H9 (cell line): Measurements from ENCODE around the gene ITGB3. TPM values are rescaled to one million over a fixed set of nuclear protein-coding genes. Genes with fewer than 3 reads are reported as not detected.
A peak's percentile ranks its signal among the peaks of the same experiment; 100 is the strongest.

Experiments used
- DNase-seq: peaks from one replicate; pipeline ENCODE4 v3.0.0-alpha.2; 2017
- H2AFZ ChIP-seq: one replicate; pipeline ENCODE4 v1.6.1; 2013; ENCODE audit warnings: mild to moderate bottlenecking, low read length, control low read depth, moderate library complexity
- H2AK5ac ChIP-seq: 2 replicates; pipeline ENCODE4 v1.6.1; 2013; ENCODE audit warnings: low read length, control low read depth, mixed read lengths; ENCODE audit not compliant: insufficient read length
- H2BK120ac ChIP-seq: one replicate; pipeline ENCODE4 v1.6.1; 2013; ENCODE audit warnings: low read depth, mild to moderate bottlenecking, low read length, control low read depth, inconsistent platforms; ENCODE audit not compliant: poor library complexity, severe bottlenecking
- H2BK12ac ChIP-seq: 2 replicates; pipeline ENCODE4 v1.6.1; 2013; ENCODE audit warnings: low read length, control low read depth, mixed read lengths, low read depth; ENCODE audit not compliant: insufficient read length
- H2BK15ac ChIP-seq: 2 replicates; pipeline ENCODE4 v1.6.1; 2013; ENCODE audit warnings: low read depth, low read length, control low read depth
- H2BK20ac ChIP-seq: one replicate; pipeline ENCODE4 v1.6.1; 2013; ENCODE audit warnings: low read depth, mild to moderate bottlenecking, low read length, control low read depth, inconsistent platforms; ENCODE audit not compliant: poor library complexity, severe bottlenecking
- H2BK5ac ChIP-seq: 2 replicates; pipeline ENCODE4 v1.6.1; 2013; ENCODE audit warnings: low read length, control low read depth, mixed read lengths; ENCODE audit not compliant: insufficient read length
- H3K14ac ChIP-seq: 2 replicates; pipeline ENCODE4 v1.6.1; 2013; ENCODE audit warnings: low read length, control low read depth; ENCODE audit not compliant: insufficient read depth
- H3K18ac ChIP-seq: 2 replicates; pipeline ENCODE4 v1.6.1; 2013; ENCODE audit warnings: low read depth, mild to moderate bottlenecking, mixed read lengths, low read length, control low read depth; ENCODE audit not compliant: insufficient read length
- H3K23ac ChIP-seq: 2 replicates; pipeline ENCODE4 v1.6.1; 2013; ENCODE audit warnings: low read length, control low read depth, mixed read lengths, low read depth; ENCODE audit not compliant: insufficient read length
- H3K23me2 ChIP-seq: 2 replicates; pipeline ENCODE4 v1.6.1; 2013; ENCODE audit warnings: low read depth, mild to moderate bottlenecking, mixed read lengths, low read length, control low read depth; ENCODE audit not compliant: insufficient read length, poor library complexity, severe bottlenecking
- H3K27ac ChIP-seq: 2 replicates; pipeline ENCODE4 v1.5.1; 2013; ENCODE audit warnings: low read length, control low read depth, mixed read lengths, low read depth; ENCODE audit not compliant: insufficient read length
- H3K27me3 ChIP-seq: 2 replicates; pipeline ENCODE4 v1.6.1; 2013; ENCODE audit warnings: low read length, control low read depth, inconsistent platforms; ENCODE audit not compliant: insufficient read depth
- H3K4ac ChIP-seq: 2 replicates; pipeline ENCODE4 v1.6.1; 2013; ENCODE audit warnings: low read depth, mild to moderate bottlenecking, control low read depth, inconsistent platforms, low read length, moderate library complexity
- H3K4me1 ChIP-seq: 2 replicates; pipeline ENCODE4 v1.6.1; 2013; ENCODE audit warnings: low read length, control low read depth, inconsistent platforms; ENCODE audit not compliant: insufficient read depth
- H3K4me2 ChIP-seq: 2 replicates; pipeline ENCODE4 v1.6.1; 2013; ENCODE audit warnings: low read length, control low read depth, mixed read lengths; ENCODE audit not compliant: insufficient read length, insufficient read depth
- H3K56ac ChIP-seq: 2 replicates; pipeline ENCODE4 v1.6.1; 2013; ENCODE audit warnings: low read depth, mild to moderate bottlenecking, mixed read lengths, low read length, control low read depth; ENCODE audit not compliant: insufficient read length
- H3K79me1 ChIP-seq: 2 replicates; pipeline ENCODE4 v1.6.1; 2013; ENCODE audit warnings: low read depth, mild to moderate bottlenecking, moderate library complexity, low read length, control low read depth, inconsistent platforms; ENCODE audit not compliant: insufficient read depth, poor library complexity, severe bottlenecking
- H3K79me2 ChIP-seq: 2 replicates; pipeline ENCODE4 v1.6.1; 2013; ENCODE audit warnings: low read length, control low read depth, inconsistent platforms; ENCODE audit not compliant: insufficient read depth
- H3K9ac ChIP-seq: 2 replicates; pipeline ENCODE4 v1.6.1; 2013; ENCODE audit warnings: low read length, control low read depth, mixed read lengths; ENCODE audit not compliant: insufficient read length; ENCODE audit errors: extremely low read depth
- H3K9me3 ChIP-seq: one replicate; pipeline ENCODE4 v1.6.1; 2013; ENCODE audit warnings: low read depth, low read length, inconsistent platforms; ENCODE audit not compliant: control insufficient read depth
- H3T11ph ChIP-seq: one replicate; pipeline ENCODE4 v1.6.1; 2013; ENCODE audit warnings: mild to moderate bottlenecking, low read length, control low read depth, inconsistent platforms
- H4K20me1 ChIP-seq: one replicate; pipeline ENCODE4 v1.6.1; 2013; ENCODE audit not compliant: control insufficient read depth, insufficient read length, insufficient read depth
- H4K5ac ChIP-seq: 2 replicates; pipeline ENCODE4 v1.6.1; 2013; ENCODE audit warnings: low read depth, mild to moderate bottlenecking, mixed read lengths, low read length, control low read depth; ENCODE audit not compliant: insufficient read length
- H4K8ac ChIP-seq: replicated peaks from 2 replicates; pipeline ENCODE4 v1.6.1; 2013; ENCODE audit warnings: low read length, control low read depth, mixed read lengths, low read depth; ENCODE audit not compliant: insufficient read length
- H4K91ac ChIP-seq: 2 replicates; pipeline ENCODE4 v1.6.1; 2013; ENCODE audit warnings: low read depth, mild to moderate bottlenecking, moderate library complexity, mixed read lengths, low read length, control low read depth; ENCODE audit not compliant: insufficient read length
- H3K27ac Mint-ChIP-seq, 3 experiments: 2 replicates in 2 of 3; 3 replicates in 1 of 3; pipeline ENCODE4 v1.8.0; 2020 to 2021; ENCODE audit warnings: mixed read lengths in 3 of 3, mild to moderate bottlenecking in 1 of 3, moderate library complexity in 1 of 3
- H3K27me3 Mint-ChIP-seq: 2 replicates; pipeline ENCODE4 v1.8.0; 2021; ENCODE audit warnings: low read depth, mild to moderate bottlenecking, moderate library complexity, mixed read lengths
- H3K36me3 Mint-ChIP-seq, 3 experiments: 2 replicates in 2 of 3; 3 replicates in 1 of 3; pipeline ENCODE4 v1.8.0; 2020 to 2021; ENCODE audit warnings: low read depth in 3 of 3, mixed read lengths in 3 of 3; ENCODE audit not compliant: insufficient read depth in 1 of 3
- H3K4me1 Mint-ChIP-seq, 2 experiments: 2 replicates each; pipeline ENCODE4 v1.8.0; 2020; ENCODE audit warnings: mixed read lengths in 2 of 2
- H3K4me3 Mint-ChIP-seq, 2 experiments: 2 replicates in 1 of 2; 3 replicates in 1 of 2; pipeline ENCODE4 v1.8.0; 2020 to 2021; ENCODE audit warnings: mild to moderate bottlenecking in 2 of 2, mixed read lengths in 2 of 2, moderate library complexity in 1 of 2
- H3K9me3 Mint-ChIP-seq, 2 experiments: 2 replicates in 1 of 2; 3 replicates in 1 of 2; pipeline ENCODE4 v1.8.0; 2020; ENCODE audit warnings: mild to moderate bottlenecking in 2 of 2, mixed read lengths in 2 of 2, moderate library complexity in 1 of 2
- CTCF ChIP-seq: fragments of 200-600 bp; sonication (generic); conservative IDR thresholded peaks from 3 replicates; pipeline ENCODE4 v1.8.0; 2021; ENCODE audit warnings: antibody characterized with exemption, mild to moderate bottlenecking
- WGBS: extraction: QIAGEN DNeasy Blood & Tissue Kit; methylation state at CpG from one replicate; pipeline ENCODE4 v1.1.7; 2013; ENCODE audit warnings: missing lambda C conversion rate, low lambda C conversion rate, mixed read lengths; ENCODE audit not compliant: insufficient read length; ENCODE audit errors: extremely low coverage; 5-methylcytosine and 5-hydroxymethylcytosine counted together
- total RNA-seq: library from RNA; stranded (reverse); gene quantifications from 2 replicates; pipeline ENCODE4 v1.2.1, GENCODE V29; 2021

ITGB3 gene
- total RNA-seq, 1 experiment from 2014 or later: not detected

GRCh38 chr17:47254403-47254943 is 846 bp downstream of the ITGB3 start:
- peaks cover 0 to 10% of the 10 kb centered on the region in 2 experiments; a peak in 4 of 5 replicates for H3K9me3 Mint-ChIP-seq
- peaks cover 10% of the 10 kb centered on the region for H3K23me2 ChIP-seq
- no peak overlapping the region for H4K8ac ChIP-seq
- no peaks in the 10 kb centered on the region for H3K9me3 ChIP-seq
- H3K9ac ChIP-seq: no peak overlapping the region
- peaks cover 0 to 2% (median 0%) of the 10 kb centered on the region in 3 experiments; a peak in 2 of 7 replicates for H3K36me3 Mint-ChIP-seq
- H3K56ac ChIP-seq: no peak overlapping the region
- H2BK20ac ChIP-seq: no peak overlapping the region
- H3K4me3 Mint-ChIP-seq: peak overlapping the region; percentile 78 to 94
- H3K27ac Mint-ChIP-seq: no peak overlapping the region
- H2BK12ac ChIP-seq: no peak overlapping the region
- no peak overlapping the region for H2BK5ac ChIP-seq
- no peak overlapping the region for H3K23ac ChIP-seq
- no peak overlapping the region for H3K27ac ChIP-seq
- H4K5ac ChIP-seq: no peak overlapping the region
- no peak overlapping the region for H2AK5ac ChIP-seq
- H2BK120ac ChIP-seq: no peak overlapping the region
- H3K27me3 Mint-ChIP-seq: peaks cover 62% of the 10 kb centered on the region
- H3K79me2 ChIP-seq: no peaks in the 10 kb centered on the region
- peak; percentile 47 for DNase-seq
- no CpG with 5 or more reads among the region's 15 CpGs for WGBS
- H3K4me1 ChIP-seq: peaks cover 6% of the 10 kb centered on the region; the same call in 1 of the 2 replicates
- H4K91ac ChIP-seq: no peak overlapping the region
- H3K27me3 ChIP-seq: peaks cover 17% of the 10 kb centered on the region; the same call in 1 of the 2 replicates
- H2AFZ ChIP-seq: no peak overlapping the region
- H3K14ac ChIP-seq: no peak overlapping the region
- no peaks in the 10 kb centered on the region for H4K20me1 ChIP-seq
- no peaks in the 10 kb centered on the region for H3K79me1 ChIP-seq
- H3T11ph ChIP-seq: no peak overlapping the region
- H3K4ac ChIP-seq: no peak overlapping the region
- H2BK15ac ChIP-seq: no peak overlapping the region
- no peak for TF ChIP-seq CTCF
- peaks cover 42 to 52% of the 10 kb centered on the region in 2 experiments for H3K4me1 Mint-ChIP-seq
- H3K18ac ChIP-seq: no peak overlapping the region
- peak overlapping the region; percentile 68 for H3K4me2 ChIP-seq
